PC-3 (cell line): ENCODE measurements around the gene ATP8A2. TPM values are rescaled to one million over a fixed set of nuclear protein-coding genes. Genes with fewer than 3 reads are reported as not detected.

ENCODE experiments used
- ATAC-seq: fragments of 200-7000 bp; cut with Tn5 transposase; 2 replicates; pipeline ENCODE4 v1.9.1; 2020; ENCODE audit warnings: mild to moderate bottlenecking, moderate library complexity
- BruUV-seq: library from RNA; stranded (reverse); fragments of 400-500 nt; replicated peaks from 2 replicates; lab custom pipeline; 2021; lab: Mats Ljungman, UMichigan
- CTCF ChIA-PET: fragments of 300-600 bp; sonication (Branson Sonifier 250); formaldehyde crosslinking; loops from one replicate; lab custom pipeline; 2022; ENCODE audit warnings: antibody characterized with exemption; lab: Charles Lee
- POLR2A ChIA-PET: fragments of 300-600 bp; sonication (Branson Sonifier 250); formaldehyde crosslinking; loops from one replicate; lab custom pipeline; 2022; ENCODE audit warnings: antibody characterized with exemption; ENCODE audit not compliant: unreplicated experiment; lab: Charles Lee
- DNase-seq: peaks from one replicate; pipeline ENCODE4 v3.0.0-alpha.2; 2015
- H2AFZ ChIP-seq: fragments of 300-600 bp; sonication (generic); 2 replicates; pipeline ENCODE4 v1.6.0; 2016; ENCODE audit warnings: antibody characterized with exemption, low read length
- H3F3A ChIP-seq: fragments of 300-600 bp; sonication (generic); one replicate; pipeline ENCODE4 v1.6.0; 2017; ENCODE audit warnings: antibody characterized with exemption, low read length, control low read depth, mild to moderate bottlenecking; ENCODE audit not compliant: unreplicated experiment
- H3K27ac ChIP-seq: fragments of 300-600 bp; sonication (generic); 2 replicates; pipeline ENCODE4 v1.5.1; 2016; ENCODE audit warnings: mild to moderate bottlenecking, low read length
- H3K27me3 ChIP-seq: fragments of 300-600 bp; sonication (generic); 2 replicates; pipeline ENCODE4 v1.6.1; 2016; ENCODE audit warnings: low read length, mixed read lengths
- H3K36me3 ChIP-seq: fragments of 300-600 bp; sonication (generic); 2 replicates; pipeline ENCODE4 v1.6.1; 2016; ENCODE audit warnings: low read depth, mixed run types, low read length, mixed read lengths
- H3K4me1 ChIP-seq: fragments of 300-600 bp; sonication (generic); 2 replicates; pipeline ENCODE4 v1.5.1; 2016; ENCODE audit warnings: low read length; ENCODE audit not compliant: insufficient read depth
- H3K4me2 ChIP-seq: fragments of 300-600 bp; sonication (generic); 2 replicates; pipeline ENCODE4 v1.6.0; 2016; ENCODE audit warnings: low read length
- H3K4me3 ChIP-seq: fragments of 300-600 bp; sonication (generic); 2 replicates; pipeline ENCODE4 v1.5.1; 2016; ENCODE audit warnings: mild to moderate bottlenecking, low read length, mixed read lengths
- H3K79me2 ChIP-seq: fragments of 300-600 bp; sonication (generic); 2 replicates; pipeline ENCODE4 v1.6.1; 2017; ENCODE audit warnings: low read length, mixed read lengths
- H3K9ac ChIP-seq: fragments of 300-600 bp; sonication (generic); 2 replicates; pipeline ENCODE4 v1.6.0; 2016; ENCODE audit warnings: mild to moderate bottlenecking, low read length
- H3K9me2 ChIP-seq: fragments of 300-600 bp; sonication (generic); replicated peaks from 2 replicates; pipeline ENCODE4 v1.6.1; 2016; ENCODE audit warnings: mixed run types, low read length, mixed read lengths
- H3K9me3 ChIP-seq: fragments of 300-600 bp; sonication (generic); 2 replicates; pipeline ENCODE4 v1.6.1; 2016; ENCODE audit warnings: low read length, mixed read lengths
- H4K20me1 ChIP-seq: fragments of 300-600 bp; sonication (generic); 2 replicates; pipeline ENCODE4 v1.6.1; 2016; ENCODE audit warnings: low read length, mixed read lengths
- CTCF ChIP-seq: fragments of 300-600 bp; sonication (generic); conservative IDR thresholded peaks from 2 replicates; pipeline ENCODE4 v1.5.1; 2017; ENCODE audit warnings: antibody characterized with exemption, low read depth, mild to moderate bottlenecking, low read length
- EZH2 ChIP-seq: fragments of 300-600 bp; sonication (generic); IDR thresholded peaks from one replicate; pipeline ENCODE4 v1.6.1; 2017; ENCODE audit warnings: antibody characterized with exemption, mild to moderate bottlenecking, low read length; ENCODE audit not compliant: unreplicated experiment
- EZH2phosphoT487 ChIP-seq: fragments of 300-600 bp; sonication (generic); IDR thresholded peaks from 2 replicates; pipeline ENCODE4 v1.6.1; 2018; ENCODE audit warnings: mild to moderate bottlenecking, antibody characterized with exemption, low read length, borderline replicate concordance
- intact Hi-C: fragments of 100-400 bp; cut with micrococcal nuclease; formaldehyde crosslinking; loops from 2 replicates; pipeline ENCODE4 v1.9.0; 2023
- total RNA-seq: library from RNA; depleted of rRNA; stranded (reverse); fragments of >200 nt; gene quantifications from 2 replicates; pipeline ENCODE4 v1.2.3, GENCODE V29; 2014

Gene ATP8A2
- total RNA-seq, 1 experiment from 2014 or later: 0.04 TPM

DNA sequence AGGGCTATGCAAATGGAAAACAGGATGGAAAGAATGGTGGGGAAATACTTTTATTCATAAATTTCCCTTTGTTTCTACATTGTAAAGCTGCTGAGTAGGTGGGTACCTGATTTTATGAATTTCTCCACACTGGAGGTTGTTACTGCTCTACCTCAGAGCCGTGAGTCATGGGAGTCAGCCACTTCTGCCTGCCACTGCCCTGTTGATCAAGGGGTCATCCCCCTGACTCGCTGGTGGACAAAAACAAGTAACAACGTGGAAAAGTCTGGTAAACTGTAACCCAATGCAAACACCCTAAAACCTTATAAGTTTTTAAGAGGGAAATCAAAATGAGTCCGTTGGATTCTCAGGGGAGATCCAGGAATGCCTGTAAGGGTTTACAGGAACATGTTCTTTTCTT, 329.5 kb downstream of the ATP8A2 start:
- POLR2A ChIA-PET: no interaction called here
- H3K4me3 ChIP-seq: no peak overlapping the region
- no peaks in the 10 kb centered on the region for H3K4me1 ChIP-seq
- no peaks in the 10 kb centered on the region for H3K79me2 ChIP-seq
- H3K27me3 ChIP-seq: peaks cover 16% of the 10 kb centered on the region
- H3F3A ChIP-seq: no peaks in the 10 kb centered on the region
- no peaks in the 10 kb centered on the region for H3K36me3 ChIP-seq
- CTCF ChIA-PET: no interaction called here
- BruUV-seq: no TSS peak
- H2AFZ ChIP-seq: no peak overlapping the region
- no peaks in the 10 kb centered on the region for H3K9me3 ChIP-seq
- no peaks in the 10 kb centered on the region for H3K9me2 ChIP-seq
- intact Hi-C loops: no loop called here
- no peak for TF ChIP-seq EZH2phosphoT487
- TF ChIP-seq CTCF: no peak
- DNase-seq: no peak
- no peak overlapping the region for H3K4me2 ChIP-seq
- H3K27ac ChIP-seq: no peak overlapping the region
- H3K9ac ChIP-seq: no peak overlapping the region
- no peaks in the 10 kb centered on the region for H4K20me1 ChIP-seq
- no peak for ATAC-seq

DNA sequence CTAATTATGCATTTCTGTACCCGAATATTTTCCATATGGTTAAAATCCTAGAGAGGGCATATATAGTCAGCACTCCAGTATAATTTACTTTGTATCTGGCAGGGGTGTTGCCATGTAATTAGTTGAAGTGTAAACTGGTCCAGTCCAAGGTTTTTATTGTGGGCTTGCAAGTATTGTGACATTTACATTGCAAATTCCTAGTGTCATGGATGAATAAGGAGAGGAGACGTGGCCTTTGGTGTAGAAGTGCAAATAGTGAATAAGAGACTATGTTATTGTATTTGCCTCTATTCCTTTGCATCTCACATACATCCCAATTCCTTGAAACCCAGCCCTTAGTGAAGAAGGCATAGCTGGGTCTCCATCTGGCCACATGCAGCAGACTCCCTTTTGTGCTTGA, 330.6 kb downstream of the ATP8A2 start:
- ChIA-PET CTCF (no interaction called here), POLR2A (no interaction called here)
- no peak overlapping the region for H3K4me3 ChIP-seq
- TF ChIP-seq CTCF (no peak), EZH2phosphoT487 (no peak)
- ATAC-seq (no peak), DNase-seq (no peak)
- H3K79me2 ChIP-seq: no peaks in the 10 kb centered on the region
- no peaks in the 10 kb centered on the region for H3K9me3 ChIP-seq
- H3K9me2 ChIP-seq: no peaks in the 10 kb centered on the region
- H3F3A ChIP-seq: no peaks in the 10 kb centered on the region
- H3K4me2 ChIP-seq: no peak overlapping the region
- H2AFZ ChIP-seq: no peak overlapping the region
- H3K27ac ChIP-seq: no peak overlapping the region
- H4K20me1 ChIP-seq: no peaks in the 10 kb centered on the region
- no TSS peak for BruUV-seq
- no peaks in the 10 kb centered on the region for H3K4me1 ChIP-seq
- intact Hi-C loops: no loop called here
- H3K27me3 ChIP-seq: peaks cover 14% of the 10 kb centered on the region
- H3K36me3 ChIP-seq: no peaks in the 10 kb centered on the region
- no peak overlapping the region for H3K9ac ChIP-seq

DNA sequence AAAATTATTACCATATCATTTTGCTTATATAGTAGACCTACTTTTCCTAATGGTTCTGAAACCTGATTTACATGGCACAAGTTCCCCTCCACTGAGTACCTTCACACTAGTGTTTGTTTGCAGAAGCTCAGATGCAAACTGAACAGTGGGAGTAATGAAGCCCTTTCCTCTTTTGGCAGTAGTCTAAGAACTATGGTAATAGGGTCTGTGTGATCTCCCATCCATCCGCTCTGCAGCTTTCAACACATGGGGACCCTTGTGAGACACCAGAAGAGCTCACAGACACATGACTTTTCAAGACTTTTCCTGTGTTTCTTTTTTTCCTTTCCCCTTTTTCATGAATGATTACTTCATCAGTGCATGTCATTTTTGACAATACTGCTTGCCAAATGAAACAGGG, 336.0 kb downstream of the ATP8A2 start:
- Histone ChIP-seq H3K27me3 (peaks cover 16% of the 10 kb centered on the region), H3K9ac (no peak overlapping the region), H3F3A (no peaks in the 10 kb centered on the region), H3K36me3 (no peaks in the 10 kb centered on the region), H3K79me2 (no peaks in the 10 kb centered on the region), H3K9me3 (no peaks in the 10 kb centered on the region), H4K20me1 (no peaks in the 10 kb centered on the region), H3K9me2 (no peaks in the 10 kb centered on the region), H3K27ac (no peak overlapping the region), H3K4me2 (no peak overlapping the region), H3K4me1 (no peaks in the 10 kb centered on the region; the same call in 1 of the 2 replicates), H2AFZ (no peak overlapping the region), H3K4me3 (no peak overlapping the region)
- ChIA-PET CTCF (no interaction called here), POLR2A (no interaction called here)
- intact Hi-C loops: no loop called here
- no peak for ATAC-seq
- DNase-seq: no peak
- no TSS peak for BruUV-seq
- TF ChIP-seq EZH2 (no peak), EZH2phosphoT487 (no peak), CTCF (no peak)
